ENCODE data around the gene LGALS4.

DNA sequence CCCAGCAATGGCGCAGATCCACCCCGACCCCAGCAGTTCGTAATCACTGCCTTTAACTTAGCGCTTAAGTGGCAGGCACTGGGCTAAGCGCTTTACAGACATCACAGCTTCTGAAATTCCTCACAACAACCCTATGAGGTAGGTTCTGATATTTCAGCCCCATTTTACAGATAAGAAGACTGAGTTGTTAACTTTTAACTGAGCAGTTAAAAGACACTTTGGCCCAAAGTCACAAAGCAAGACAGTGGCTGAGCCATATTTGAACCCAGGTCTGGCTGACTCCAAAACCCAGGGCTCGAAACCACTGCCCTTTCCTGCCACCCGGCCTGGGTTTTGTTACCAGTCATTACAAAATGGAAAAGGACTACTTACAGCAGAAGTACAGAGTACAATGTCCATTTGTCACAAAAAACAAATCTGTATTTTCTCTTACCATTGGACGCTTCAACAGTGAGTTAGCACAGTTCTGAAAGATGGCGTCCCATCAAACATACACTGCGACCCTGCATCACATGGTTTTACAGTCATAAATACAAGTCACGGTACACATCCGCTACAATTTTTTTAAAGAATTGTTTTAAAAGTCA is 28.5 kb upstream of the LGALS4 start:
- TF ChIP-seq CTCF (conservative IDR thresholded peaks at IDR 0.05 in 1 of 2, IDR thresholded peaks at IDR 0.05 in 1 of 2; ENCODE audit: extremely low read depth in 1 of 2, insufficient read depth in 1 of 2, low read depth in 1 of 2, low read length in 2 of 2) = no peak
- no peak for TF ChIP-seq EZH2 (IDR thresholded peaks at IDR 0.05; ENCODE audit: borderline replicate concordance, low read length)
